NCI-H82 (cell line): ENCODE data around the gene ABTB1.

Experiments
- DNase-seq: peaks from one replicate; lab custom pipeline; 2025; lab: John Stamatoyannopoulos, UW

Gene ABTB1

GRCh38 chr3:127706312-127706711 is 33.6 kb downstream of the ABTB1 start:
- DNase-seq, result no peak

- peak; percentile 62 for DNase-seq
Measured at GRCh38 chr3:127706785-127707351, 34.1 kb downstream of the ABTB1 start.

DNA sequence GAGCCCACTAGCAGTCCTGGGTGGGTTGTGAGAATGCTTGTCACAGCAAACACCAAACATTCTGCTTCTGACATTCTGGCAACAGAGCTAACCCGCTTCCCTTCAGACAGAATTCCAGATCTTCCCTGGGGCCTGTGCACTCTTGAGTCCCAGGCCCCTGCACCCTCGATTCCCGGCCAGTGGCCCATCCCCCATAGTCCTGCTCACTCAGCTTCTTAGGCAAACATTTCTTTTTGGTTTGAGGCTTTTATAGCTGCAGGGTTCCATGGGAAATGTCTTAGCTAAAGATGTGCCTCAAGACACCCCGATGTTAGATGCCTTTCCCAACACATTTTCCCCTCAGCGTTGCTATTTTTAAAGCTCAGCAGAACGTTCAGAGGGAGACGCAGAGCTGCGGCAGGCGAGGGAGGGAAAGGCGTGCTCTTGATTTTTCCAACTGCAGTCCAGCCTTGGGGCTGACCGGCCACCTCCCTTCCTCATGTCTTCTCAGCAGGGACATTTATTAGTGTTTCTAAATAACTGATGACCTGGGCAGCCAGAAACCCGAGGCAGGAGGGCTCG is 35.2 kb downstream of the ABTB1 start:
- DNase-seq, result no peak

DNA sequence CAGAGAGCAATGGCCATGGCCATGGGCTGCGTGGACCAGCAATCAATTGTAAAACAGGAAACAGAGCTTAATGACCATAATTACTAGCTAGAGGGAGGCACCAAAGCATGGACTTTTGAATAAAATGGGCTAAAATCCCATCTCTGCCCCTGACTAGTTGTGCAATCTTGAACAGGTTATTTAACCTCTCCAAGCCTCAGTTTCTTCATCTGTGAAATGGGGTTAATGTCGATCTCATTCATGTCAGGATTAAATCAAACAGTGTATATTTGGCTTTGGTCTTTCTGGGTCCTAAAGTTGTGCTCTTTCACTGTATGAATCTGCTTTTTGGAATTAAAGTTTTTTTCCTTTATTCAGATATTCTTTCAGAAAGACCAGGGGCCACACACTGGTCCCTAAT is 36.1 kb downstream of the ABTB1 start:
- DNase-seq, result no peak

DNA sequence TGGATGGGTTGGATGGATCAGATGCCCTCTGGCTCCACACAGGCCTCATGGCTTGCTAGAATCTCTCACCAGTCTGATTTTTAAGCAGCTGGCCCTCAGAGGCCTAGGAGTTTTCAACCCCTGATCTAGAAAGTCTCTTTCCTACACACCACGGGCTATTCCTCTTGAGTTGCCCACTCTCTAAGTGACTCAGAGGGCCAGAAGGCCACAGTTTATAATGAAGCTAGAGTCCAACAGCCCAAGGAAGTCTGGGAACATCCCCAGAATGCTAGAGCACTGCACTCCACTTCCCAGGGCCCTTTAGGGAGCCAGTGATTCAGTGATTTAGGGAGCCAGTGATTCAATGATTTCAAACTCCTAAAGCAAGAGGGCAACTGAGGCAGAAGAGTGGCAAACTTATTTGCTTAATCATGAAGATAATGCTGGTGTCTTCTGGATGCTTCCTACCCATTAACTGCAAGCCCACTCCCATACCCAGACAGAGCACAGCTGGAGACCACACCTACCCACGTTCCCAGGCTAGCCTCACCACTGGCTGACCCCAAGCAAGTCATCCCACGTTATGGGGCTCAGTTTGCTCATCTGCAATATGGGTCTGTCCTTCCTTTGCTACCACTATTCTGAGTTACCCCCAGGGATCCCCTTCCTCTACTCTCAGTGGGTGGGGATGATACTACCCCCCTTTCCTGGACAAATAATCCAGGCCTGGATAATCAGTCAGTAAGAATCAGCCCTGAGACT is 36.7 kb downstream of the ABTB1 start:
- no peak for DNase-seq

- no peak for DNase-seq
Measured at GRCh38 chr3:127710155-127710941, 37.6 kb downstream of the ABTB1 start.

- no peak for DNase-seq
Measured at GRCh38 chr3:127711021-127711695, 38.4 kb downstream of the ABTB1 start.

GRCh38 chr3:127711896-127712295 is 39.1 kb downstream of the ABTB1 start:
- no peak for DNase-seq

DNA sequence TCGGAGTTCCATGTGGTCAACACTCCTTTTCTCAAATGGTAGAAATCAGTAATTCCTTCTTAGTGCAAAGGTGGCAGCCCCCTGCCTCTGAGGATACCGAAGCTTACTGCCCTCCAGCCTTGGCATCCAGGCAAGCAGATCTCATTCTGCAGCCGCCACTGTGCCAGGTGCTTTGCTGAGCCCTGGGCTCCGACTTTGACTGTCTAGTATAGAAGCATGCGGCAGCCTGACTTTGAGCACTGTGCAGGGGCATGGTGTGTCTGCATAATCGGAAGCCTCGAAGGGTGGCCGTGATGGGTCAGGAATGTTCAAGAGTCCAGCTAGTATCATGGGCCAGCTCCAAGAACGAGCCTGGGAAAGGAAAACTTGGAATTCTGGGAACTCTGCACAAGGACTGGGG is 39.7 kb downstream of the ABTB1 start:
- DNase-seq, result no peak

DNA sequence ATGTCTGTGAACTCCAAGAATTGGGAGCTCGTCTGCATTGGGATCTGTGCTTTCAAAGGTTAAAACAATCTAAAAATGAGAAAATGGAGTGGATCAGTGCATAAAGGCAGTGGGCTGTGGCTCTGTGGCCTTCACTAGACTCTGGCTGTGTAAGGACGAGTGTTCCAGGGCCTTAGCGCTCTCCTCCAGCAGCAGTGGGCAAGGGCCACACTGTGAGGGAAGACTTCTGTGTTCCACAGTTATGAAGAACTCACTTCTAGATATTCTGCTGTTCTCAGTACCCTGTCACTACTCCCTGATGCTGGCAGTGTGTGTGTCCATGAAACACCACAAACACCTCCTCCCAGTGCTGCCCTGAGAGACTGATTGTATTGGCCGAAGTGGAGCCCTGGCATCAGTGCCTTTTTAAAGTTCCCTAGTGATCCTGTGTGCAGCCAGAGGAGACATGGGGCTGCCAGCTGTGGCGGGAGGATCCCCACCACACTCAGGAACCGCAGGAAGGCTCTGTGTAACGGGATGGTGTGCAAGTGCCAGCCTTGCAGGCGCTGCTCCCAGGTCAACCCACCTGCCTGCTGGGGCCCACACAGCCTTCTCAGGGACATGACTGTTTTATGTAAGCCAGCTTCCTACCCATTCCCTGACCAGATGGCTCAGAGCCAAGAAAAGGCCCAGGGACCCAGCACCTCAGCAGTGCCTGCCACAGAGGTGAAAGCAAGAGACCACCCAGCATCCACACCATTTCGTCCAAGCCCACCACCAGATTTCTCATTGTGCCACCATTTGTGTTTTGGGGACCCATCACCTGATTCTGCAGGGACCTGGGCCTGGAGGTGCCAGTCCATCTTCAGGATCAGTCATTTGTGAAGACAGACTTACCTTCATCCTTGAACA is 40.4 kb downstream of the ABTB1 start:
- peak; percentile 39 for DNase-seq

DNA sequence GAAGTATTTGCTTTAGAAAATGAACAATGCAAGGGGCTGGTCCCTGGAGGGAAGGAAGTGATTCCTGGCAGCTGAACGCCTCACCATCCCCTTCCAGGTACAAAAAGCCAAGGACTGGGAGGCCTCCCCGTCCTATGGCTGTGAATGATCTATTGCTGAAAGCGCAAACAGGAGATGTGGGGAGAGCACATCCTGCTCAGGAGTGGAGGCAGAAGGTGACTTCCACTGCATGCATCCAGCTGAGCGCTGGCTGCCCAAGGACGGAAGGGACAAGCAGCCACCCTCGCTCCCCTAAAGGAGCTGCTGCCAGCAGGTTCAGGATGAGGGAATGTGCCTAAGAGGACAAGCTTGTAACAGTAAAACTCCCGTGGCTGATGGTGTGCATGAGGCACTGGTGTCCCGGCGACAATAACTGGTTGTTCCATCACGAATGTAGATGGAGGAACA is 41.4 kb downstream of the ABTB1 start:
- no peak for DNase-seq

DNA sequence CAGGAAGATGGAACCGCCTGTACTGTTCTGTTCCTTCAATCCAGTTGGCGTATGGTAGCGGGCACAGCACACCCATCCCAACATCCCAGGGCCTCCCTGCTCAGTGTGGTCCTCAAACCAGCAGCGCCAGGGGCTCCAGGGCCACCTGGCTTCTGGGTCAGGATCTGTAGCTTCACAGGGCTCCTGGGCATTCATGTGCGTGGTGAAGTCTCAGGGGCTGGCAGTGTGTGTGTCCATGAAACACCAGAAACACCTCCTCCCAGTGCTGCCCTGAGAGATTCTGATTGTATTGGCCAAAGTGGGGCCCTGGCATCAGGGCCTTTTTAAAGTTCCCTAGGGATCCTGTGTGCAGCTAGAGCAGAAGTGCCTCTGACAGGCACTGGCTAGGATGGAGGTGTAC is 42.1 kb downstream of the ABTB1 start:
- no peak for DNase-seq

DNA sequence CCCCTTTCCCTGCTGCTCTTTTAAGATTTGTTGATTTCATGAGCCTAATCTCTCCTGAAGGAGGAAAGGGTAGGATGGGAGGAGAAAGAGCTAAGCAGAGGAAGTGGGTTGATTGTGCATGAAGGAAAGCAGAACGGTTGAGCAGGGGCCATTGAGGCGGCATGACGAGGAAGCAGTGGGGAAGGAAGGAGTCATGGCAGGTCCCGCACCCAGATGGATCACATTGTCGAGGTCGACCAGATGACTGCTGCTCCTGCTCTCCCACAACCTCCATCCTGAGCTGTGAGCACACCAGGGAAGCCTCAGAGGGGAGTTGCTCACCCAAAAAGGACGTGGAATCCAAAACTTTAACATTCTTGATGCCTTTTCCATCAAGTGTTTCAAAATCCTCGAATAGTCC is 42.8 kb downstream of the ABTB1 start:
- no peak for DNase-seq

- no peak for DNase-seq
Measured at GRCh38 chr3:127716384-127716783, 43.6 kb downstream of the ABTB1 start.

GRCh38 chr3:127717357-127718244 is 44.8 kb downstream of the ABTB1 start:
- peak; percentile 94 for DNase-seq

DNA sequence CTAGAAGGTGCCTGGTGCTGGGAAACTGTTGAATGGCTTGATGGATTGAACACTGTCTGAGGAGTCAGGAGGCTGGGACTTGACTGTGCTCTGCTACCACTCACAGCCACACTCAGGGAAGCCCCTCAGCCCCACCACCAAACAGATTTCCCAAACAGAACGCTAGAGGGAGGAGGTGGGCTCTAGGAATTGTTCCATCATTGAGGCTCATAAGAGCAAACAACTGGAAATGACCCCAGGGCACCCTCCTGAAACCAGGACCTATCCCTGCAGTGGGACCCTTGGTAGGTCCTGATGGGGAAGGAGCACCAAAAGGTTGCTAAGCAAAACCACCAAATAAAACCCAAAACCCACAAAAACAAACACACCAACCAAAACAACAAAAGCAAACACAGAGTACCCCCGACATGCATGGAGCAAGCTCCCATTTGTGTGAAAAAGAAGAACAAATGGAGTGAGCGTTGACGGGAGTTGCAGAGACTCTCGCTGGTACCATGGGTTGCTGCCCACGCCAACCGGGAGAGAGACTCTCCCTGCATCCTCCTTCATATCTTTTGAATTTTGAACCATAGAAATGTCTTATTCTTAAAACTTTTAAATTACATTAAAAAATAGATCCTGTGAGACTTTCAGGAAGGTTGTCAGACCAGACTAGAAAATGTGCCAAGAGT is 45.6 kb downstream of the ABTB1 start:
- no peak for DNase-seq

DNA sequence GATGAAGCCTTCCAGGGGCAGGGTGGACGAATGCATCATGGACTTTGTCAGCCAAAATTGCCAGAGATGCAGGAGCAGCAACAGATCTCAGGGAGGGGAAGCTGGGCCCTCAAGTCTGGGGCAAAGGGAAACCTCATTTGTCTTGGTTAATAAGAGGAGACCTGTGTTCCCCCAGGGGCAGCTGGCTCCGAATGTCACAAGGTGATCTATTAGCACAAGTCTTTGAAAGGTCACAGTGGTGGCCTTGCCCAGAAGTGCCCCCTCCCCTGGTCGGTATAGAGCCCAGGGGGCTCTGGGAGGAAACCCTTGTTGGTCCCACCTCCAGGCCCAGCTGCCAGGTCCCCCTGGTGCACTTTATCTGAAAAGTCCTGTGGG is 46.2 kb downstream of the ABTB1 start:
- no peak for DNase-seq

- DNase-seq, result no peak
Measured at GRCh38 chr3:127719369-127719768, 46.6 kb downstream of the ABTB1 start.

DNA sequence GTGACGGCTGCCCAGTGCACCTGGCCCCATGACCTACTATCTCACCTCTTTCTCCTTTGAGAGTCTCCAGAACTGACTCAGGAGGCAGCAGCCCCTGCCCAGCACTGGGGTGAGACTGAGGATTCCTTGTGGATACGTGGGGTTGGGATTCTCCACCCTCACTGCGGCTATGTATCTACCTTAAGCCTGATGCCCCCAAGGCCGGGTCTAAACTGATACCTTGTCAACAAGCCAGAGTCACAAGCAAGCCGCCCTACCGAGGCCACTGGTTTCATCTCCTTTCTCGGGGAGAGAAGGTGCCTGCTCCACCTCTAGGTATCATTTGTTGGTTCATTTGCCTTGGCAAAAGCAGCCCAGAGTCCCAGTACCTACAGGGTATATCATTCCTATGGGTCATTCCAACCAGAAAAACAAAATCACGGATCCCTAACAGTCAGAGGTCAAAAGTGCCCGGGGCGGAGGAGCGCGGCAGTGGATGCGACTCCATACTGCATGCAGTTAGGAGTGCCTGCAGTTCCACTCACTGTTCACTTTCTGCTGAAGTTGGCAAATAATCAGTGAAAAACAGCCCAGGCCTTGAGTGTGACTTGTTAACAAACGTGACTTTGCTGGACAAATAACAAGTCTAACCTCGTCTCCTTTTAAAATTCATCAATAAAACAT is 47.5 kb downstream of the ABTB1 start:
- DNase-seq, result no peak
